Esophagus muscularis mucosa (tissue), 4 donors: ENCODE data around the gene GPR84. TPM values are rescaled to one million over a fixed set of nuclear protein-coding genes. Genes with fewer than 3 reads are reported as not detected.

Experiments used
- DNase-seq: peaks from one replicate; pipeline ENCODE4 v3.0.0-alpha.2; 2017; ENCODE audit errors: extremely low spot score
- H3K27ac ChIP-seq, 4 donors: fragments of 200-600 bp; sonication (generic); replicated peaks in 1 of 4; 1 replicate in 3 of 4; 2 replicates in 1 of 4; pipeline ENCODE4 v1.5.1; 2016 to 2019; ENCODE audit warnings: mild to moderate bottlenecking in 1 of 4
- H3K27me3 ChIP-seq, 4 donors: fragments of 200-600 bp; sonication (generic); one replicate each; pipeline versions ENCODE4 v1.5.1 to v1.6.0; 2016 to 2019
- H3K36me3 ChIP-seq, 4 donors: fragments of 200-600 bp; sonication (generic); one replicate each; pipeline ENCODE4 v1.5.1; 2016 to 2019
- H3K4me1 ChIP-seq, 4 donors: fragments of 200-600 bp; sonication (generic); one replicate each; pipeline ENCODE4 v1.5.1; 2016 to 2019
- H3K4me3 ChIP-seq, 4 donors: fragments of 200-600 bp; sonication (generic); 1 replicate in 2 of 4; 2 replicates in 2 of 4; pipeline ENCODE4 v1.5.1; 2016 to 2019; ENCODE audit warnings: mild to moderate bottlenecking in 4 of 4, moderate library complexity in 1 of 4
- H3K9me3 ChIP-seq, 4 donors: fragments of 200-600 bp; sonication (generic); 1 replicate in 3 of 4; 2 replicates in 1 of 4; pipeline ENCODE4 v1.5.1; 2016 to 2019
- CTCF ChIP-seq, 3 experiments: fragments of 200-600 bp in 2 of 3; fragments of 450-650 bp in 1 of 3; sonication (generic) in 2 of 3; IDR thresholded peaks; one replicate each; pipeline ENCODE4 v1.5.1; 2017 to 2019; ENCODE audit warnings: antibody characterized with exemption in 3 of 3, mild to moderate bottlenecking in 2 of 3, moderate library complexity in 1 of 3
- EP300 ChIP-seq: sonication (generic); formaldehyde crosslinking; IDR thresholded peaks from one replicate; pipeline ENCODE4 v1.6.1; 2017; ENCODE audit warnings: antibody characterized with exemption
- POLR2A ChIP-seq: fragments of 450-650 bp; IDR thresholded peaks from one replicate; pipeline ENCODE4 v1.6.1; 2017; ENCODE audit warnings: antibody characterized with exemption, moderate library complexity, mild to moderate bottlenecking, low read depth
- POLR2AphosphoS5 ChIP-seq, 2 donors: sonication (generic); formaldehyde crosslinking; IDR thresholded peaks; one replicate each; pipeline ENCODE4 v1.6.1; 2017; ENCODE audit warnings: antibody characterized with exemption in 2 of 2
- WGBS: methylation state at CpG from one replicate; pipeline ENCODE4 v1.1.5; 2018; 5-methylcytosine and 5-hydroxymethylcytosine counted together
- intact Hi-C: fragments of 100-400 bp; cut with DNase I; formaldehyde crosslinking; loops from one replicate; pipeline ENCODE4 v1.15.1; 2023
- total RNA-seq, 4 donors: library from RNA; depleted of rRNA; stranded (reverse); fragments of >200 nt; gene quantifications; one replicate each; pipeline versions ENCODE4 v1.1.0 to v1.2.1, GENCODE V29; 2016

Gene GPR84
- total RNA-seq, 4 donors from 2014 or later: 0.66 TPM; not detected in 3

DNA sequence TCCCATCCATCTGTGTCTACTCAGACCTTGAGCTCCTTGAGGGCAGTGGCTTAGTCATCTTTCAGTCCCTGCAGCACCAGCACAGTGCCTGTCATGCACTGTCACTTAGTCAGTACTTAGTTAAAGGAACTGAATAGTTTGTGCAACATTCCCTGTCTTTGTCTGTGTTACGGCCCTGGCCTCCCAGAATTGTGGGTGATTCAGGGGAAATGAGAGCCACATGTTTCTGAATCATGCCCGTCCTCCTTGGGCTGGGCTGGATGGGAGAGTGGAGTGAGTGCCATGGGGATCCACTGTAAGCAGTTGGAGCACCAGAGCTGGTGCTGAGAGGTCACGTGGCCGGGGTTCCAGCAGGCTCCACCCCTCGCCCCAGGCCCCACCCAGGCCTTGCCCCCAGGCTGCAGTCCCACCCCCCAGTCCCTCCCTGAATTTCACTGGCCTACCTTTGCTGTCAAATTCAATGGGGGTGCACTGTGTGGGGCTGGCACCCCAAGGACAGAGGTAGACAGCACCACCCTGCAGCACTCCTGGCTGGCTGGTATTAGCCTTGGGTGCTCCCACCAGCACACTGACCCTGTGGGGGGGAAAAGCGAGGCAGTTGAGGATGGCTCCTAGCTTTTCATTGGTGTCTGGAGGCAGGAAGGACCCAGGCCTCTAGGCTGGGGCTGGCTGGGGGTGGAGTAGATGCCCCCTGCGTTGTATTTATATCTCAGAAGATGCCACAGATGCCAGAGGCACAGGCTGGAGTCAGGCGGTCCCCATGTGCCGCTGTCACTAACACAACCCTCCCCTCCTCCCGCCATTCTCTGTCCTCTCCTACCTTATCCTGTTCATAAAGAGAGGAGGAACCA lies 47.3 kb upstream of the GPR84 start:
- Histone ChIP-seq H3K4me3 (peak overlapping the region; percentile 80 to 96 (median 91)), H3K27ac (peak overlapping the region; percentile 72 to 97 (median 94)), H3K4me1 (peaks cover 81 to 100% (median 97%) of the 10 kb centered on the region in 4 donors), H3K36me3 (peaks cover 36 to 66% (median 54%) of the 10 kb centered on the region in 4 donors), H3K9me3 (no peaks in the 10 kb centered on the region), H3K27me3 (no peaks in the 10 kb centered on the region)
- 35% methylated on average over 9 of the region's 10 CpGs for WGBS
- DNase-seq: peak; percentile 95
- intact Hi-C loops: no loop called here
- peak; percentile 42 to 74 for TF ChIP-seq POLR2AphosphoS5 (IDR thresholded peaks at IDR 0.05)
- no peak for TF ChIP-seq EP300
- TF ChIP-seq CTCF (IDR thresholded peaks at IDR 0.05): no peak
- TF ChIP-seq POLR2A: no peak

DNA sequence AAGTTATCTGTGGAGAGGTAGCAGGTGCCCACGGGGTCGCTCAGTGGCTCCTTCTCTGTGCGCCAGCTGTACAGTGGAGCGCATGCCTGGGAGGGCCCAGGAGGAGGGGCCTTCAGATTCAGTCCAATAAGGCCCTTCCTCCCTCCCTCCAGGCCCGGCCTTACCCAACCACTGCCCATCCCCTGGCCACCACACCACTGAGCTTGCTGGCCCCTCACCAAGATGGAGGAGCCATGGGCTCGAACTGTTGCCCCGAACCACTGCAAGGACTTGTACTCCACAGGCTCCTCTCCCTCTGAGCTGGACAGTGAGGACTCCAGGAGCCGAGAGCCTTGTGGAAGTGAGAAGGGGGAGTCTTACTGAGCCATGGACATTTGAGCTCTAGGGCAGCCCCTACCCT lies 45.0 kb upstream of the GPR84 start:
- no peak for DNase-seq
- Histone ChIP-seq H3K4me1 (peaks cover 60 to 99% (median 93%) of the 10 kb centered on the region in 4 donors), H3K27me3 (no peaks in the 10 kb centered on the region), H3K9me3 (no peaks in the 10 kb centered on the region), H3K4me3 (no peak overlapping the region), H3K27ac (peak overlapping the region; percentile 14 to 97 (median 40)), H3K36me3 (peaks cover 59 to 89% (median 77%) of the 10 kb centered on the region in 4 donors)
- intact Hi-C loops: no loop called here
- peak in 1 of 2 donors; percentile 27 for TF ChIP-seq POLR2AphosphoS5 (IDR thresholded peaks at IDR 0.05)
- TF ChIP-seq CTCF (IDR thresholded peaks at IDR 0.05): no peak
- WGBS: 71% methylated on average over 6 of the region's 8 CpGs

DNA sequence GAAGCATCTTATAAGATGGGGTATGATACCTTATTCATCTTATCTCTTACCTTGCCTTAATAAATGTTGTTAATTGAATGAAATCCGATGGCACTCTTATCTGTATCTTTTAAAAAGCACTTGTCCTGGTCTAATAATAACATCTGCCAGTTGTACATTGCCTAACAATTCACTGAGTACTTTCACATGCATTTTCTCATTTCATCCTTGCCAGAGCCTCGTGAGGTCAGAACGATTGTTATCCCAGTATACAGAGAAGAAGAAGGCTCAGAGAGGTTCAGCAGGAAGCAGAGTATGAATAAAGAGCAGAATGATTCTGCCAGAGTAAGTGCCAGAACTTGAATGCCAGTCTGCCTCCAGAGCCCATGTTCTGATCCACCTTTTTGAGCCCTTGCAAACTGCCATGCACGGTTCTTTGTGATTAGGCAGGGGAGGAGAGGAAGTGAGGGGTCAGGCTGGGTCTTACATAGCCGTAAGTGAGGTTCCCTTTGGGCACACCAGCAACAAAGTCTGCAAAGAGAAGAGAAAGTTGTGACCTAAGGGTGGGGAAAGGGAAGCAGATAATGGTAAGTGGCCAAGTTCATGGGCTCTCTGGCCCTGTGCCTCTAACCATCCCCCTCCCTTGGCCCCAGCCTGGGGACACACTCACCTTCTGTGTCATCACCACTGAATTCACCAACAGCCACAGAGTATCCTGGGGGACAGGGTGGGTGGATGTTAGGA lies 43.1 kb upstream of the GPR84 start:
- peaks cover 41 to 98% (median 83%) of the 10 kb centered on the region in 4 donors for H3K4me1 ChIP-seq
- no peaks in the 10 kb centered on the region for H3K27me3 ChIP-seq
- no peaks in the 10 kb centered on the region for H3K9me3 ChIP-seq
- TF ChIP-seq POLR2AphosphoS5 (IDR thresholded peaks at IDR 0.05) (peak; percentile 11 to 45), EP300 (no peak), CTCF (IDR thresholded peaks at IDR 0.05) (no peak)
- H3K4me3 ChIP-seq: no peak overlapping the region
- DNase-seq: no peak
- peaks cover 78 to 100% (median 97%) of the 10 kb centered on the region in 4 donors for H3K36me3 ChIP-seq
- intact Hi-C loops: no loop called here
- WGBS: 47% methylated on average over 5 of the region's 5 CpGs
- peak overlapping the region; percentile 52 to 97 (median 66) for H3K27ac ChIP-seq

GRCh38 chr12:54405573-54405972 lies 41.3 kb upstream of the GPR84 start:
- Histone ChIP-seq H3K4me1 (peaks cover 23 to 91% (median 67%) of the 10 kb centered on the region in 4 donors), H3K27ac (peak overlapping the region in 3 of 4 donors; percentile 61 to 97 (median 69)), H3K9me3 (no peaks in the 10 kb centered on the region), H3K36me3 (peaks cover 88 to 100% (median 99%) of the 10 kb centered on the region in 4 donors), H3K27me3 (no peaks in the 10 kb centered on the region), H3K4me3 (no peak overlapping the region)
- 88% methylated on average over 7 of the region's 7 CpGs for WGBS
- intact Hi-C loops: no loop called here
- TF ChIP-seq POLR2A (no peak), POLR2AphosphoS5 (IDR thresholded peaks at IDR 0.05) (peak in 1 of 2 donors; percentile 4), CTCF (IDR thresholded peaks at IDR 0.05) (no peak), EP300 (no peak)
- DNase-seq: no peak
